Measurements from ENCODE around the gene FOCAD. TPM values are rescaled to one million over a fixed set of nuclear protein-coding genes. Genes with fewer than 3 reads are reported as not detected.

The FOCAD gene
- total RNA-seq, 1 experiment from 2014 or later, result 17.1 TPM

DNA sequence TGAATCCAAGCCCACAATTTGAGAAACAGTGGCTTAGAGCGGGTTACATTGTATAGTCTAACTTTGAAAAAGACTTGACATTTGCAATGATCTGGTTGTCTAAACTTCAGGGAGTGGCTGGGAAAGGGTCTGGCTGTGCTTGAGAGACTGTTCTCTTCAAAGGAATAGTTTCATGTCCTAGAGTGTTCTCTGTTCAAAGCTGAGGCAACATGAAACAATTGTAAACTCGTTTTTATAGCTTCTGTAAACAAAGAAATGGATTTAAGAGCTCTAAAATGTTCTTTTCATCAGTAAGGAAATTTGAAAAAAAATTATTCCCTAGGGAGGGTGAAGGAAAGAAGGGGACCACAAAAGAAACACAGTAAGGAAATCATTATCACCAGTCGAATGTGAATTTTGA lies 41.6 kb downstream of the FOCAD start:
- Histone ChIP-seq H3K27ac (no peak overlapping the region), H3K9me2 (ENCODE audit: insufficient read depth) (no peaks in the 10 kb centered on the region), H3K4me2 (no peak overlapping the region), H2AFZ (no peak overlapping the region), H3K79me2 (ENCODE audit: low read depth) (no peaks in the 10 kb centered on the region), H3F3A (ENCODE audit: insufficient read depth, low read depth) (no peaks in the 10 kb centered on the region), H3K9me3 (ENCODE audit: insufficient read depth, low read depth) (no peaks in the 10 kb centered on the region), H3K4me3 (no peak overlapping the region), H3K4me1 (replicated peaks; ENCODE audit: insufficient read depth) (no peaks in the 10 kb centered on the region), H3K36me3 (ENCODE audit: low read depth) (no peaks in the 10 kb centered on the region), H3K27me3 (ENCODE audit: insufficient read depth, low read depth) (no peaks in the 10 kb centered on the region), H4K20me1 (ENCODE audit: insufficient read depth) (no peaks in the 10 kb centered on the region)
- POLR2A ChIA-PET (ENCODE audit: unreplicated experiment), result no interaction called here
- CTCF ChIA-PET, result no interaction called here
- TF ChIP-seq, protein P1, sequence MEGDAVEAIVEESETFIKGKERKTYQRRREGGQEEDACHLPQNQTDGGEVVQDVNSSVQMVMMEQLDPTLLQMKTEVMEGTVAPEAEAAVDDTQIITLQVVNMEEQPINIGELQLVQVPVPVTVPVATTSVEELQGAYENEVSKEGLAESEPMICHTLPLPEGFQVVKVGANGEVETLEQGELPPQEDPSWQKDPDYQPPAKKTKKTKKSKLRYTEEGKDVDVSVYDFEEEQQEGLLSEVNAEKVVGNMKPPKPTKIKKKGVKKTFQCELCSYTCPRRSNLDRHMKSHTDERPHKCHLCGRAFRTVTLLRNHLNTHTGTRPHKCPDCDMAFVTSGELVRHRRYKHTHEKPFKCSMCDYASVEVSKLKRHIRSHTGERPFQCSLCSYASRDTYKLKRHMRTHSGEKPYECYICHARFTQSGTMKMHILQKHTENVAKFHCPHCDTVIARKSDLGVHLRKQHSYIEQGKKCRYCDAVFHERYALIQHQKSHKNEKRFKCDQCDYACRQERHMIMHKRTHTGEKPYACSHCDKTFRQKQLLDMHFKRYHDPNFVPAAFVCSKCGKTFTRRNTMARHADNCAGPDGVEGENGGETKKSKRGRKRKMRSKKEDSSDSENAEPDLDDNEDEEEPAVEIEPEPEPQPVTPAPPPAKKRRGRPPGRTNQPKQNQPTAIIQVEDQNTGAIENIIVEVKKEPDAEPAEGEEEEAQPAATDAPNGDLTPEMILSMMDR (conservative IDR thresholded peaks at IDR 0.05), result no peak
- TF ChIP-seq EZH2 (IDR thresholded peaks at IDR 0.05; ENCODE audit: low read depth), result no peak
- no peak for DNase-seq
- intact Hi-C loops (cut with micrococcal nuclease; ENCODE audit: unreplicated experiment), result loop anchor here (5.0 kb wide), 1 partner anchor 38 kb away; no protein-coding TSS in a partner anchor
- BruUV-seq (replicated peaks), result no TSS peak

DNA sequence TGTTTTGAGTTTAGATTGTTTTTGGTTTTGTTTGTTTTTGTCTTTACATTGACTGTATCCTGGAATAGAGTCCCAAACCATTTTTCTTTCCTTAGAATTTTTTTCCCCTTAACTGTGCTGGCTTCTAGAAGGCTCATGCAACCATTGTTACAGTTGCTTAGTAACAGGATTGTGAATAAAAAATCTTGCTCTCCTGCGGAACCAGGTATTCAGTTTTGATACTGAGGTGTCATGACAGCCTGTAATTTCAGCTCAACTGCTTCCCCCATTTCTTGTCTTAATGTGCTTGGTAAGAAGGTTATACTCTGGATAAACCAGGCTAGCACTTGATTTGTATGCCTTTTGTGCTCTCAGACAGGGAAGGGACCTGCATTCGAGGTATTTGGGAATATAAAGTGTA lies 42.1 kb downstream of the FOCAD start:
- Histone ChIP-seq H3F3A (ENCODE audit: insufficient read depth, low read depth) (no peaks in the 10 kb centered on the region), H3K4me1 (replicated peaks; ENCODE audit: insufficient read depth) (no peaks in the 10 kb centered on the region), H3K9me3 (ENCODE audit: insufficient read depth, low read depth) (no peaks in the 10 kb centered on the region), H3K27ac (no peak overlapping the region), H3K4me3 (no peak overlapping the region), H4K20me1 (ENCODE audit: insufficient read depth) (no peaks in the 10 kb centered on the region), H2AFZ (no peak overlapping the region), H3K4me2 (no peak overlapping the region), H3K79me2 (ENCODE audit: low read depth) (no peaks in the 10 kb centered on the region), H3K27me3 (ENCODE audit: insufficient read depth, low read depth) (no peaks in the 10 kb centered on the region), H3K9me2 (ENCODE audit: insufficient read depth) (no peaks in the 10 kb centered on the region), H3K36me3 (ENCODE audit: low read depth) (no peaks in the 10 kb centered on the region)
- no TSS peak for BruUV-seq (replicated peaks)
- CTCF ChIA-PET, result no interaction called here
- DNase-seq, result no peak
- intact Hi-C loops (cut with micrococcal nuclease; ENCODE audit: unreplicated experiment), result loop anchor here (5.0 kb wide), 1 partner anchor 39 kb away; no protein-coding TSS in a partner anchor
- POLR2A ChIA-PET (ENCODE audit: unreplicated experiment), result no interaction called here
- TF ChIP-seq, protein P1 (conservative IDR thresholded peaks at IDR 0.05), result no peak
- TF ChIP-seq EZH2 (IDR thresholded peaks at IDR 0.05; ENCODE audit: low read depth), result no peak

DNA sequence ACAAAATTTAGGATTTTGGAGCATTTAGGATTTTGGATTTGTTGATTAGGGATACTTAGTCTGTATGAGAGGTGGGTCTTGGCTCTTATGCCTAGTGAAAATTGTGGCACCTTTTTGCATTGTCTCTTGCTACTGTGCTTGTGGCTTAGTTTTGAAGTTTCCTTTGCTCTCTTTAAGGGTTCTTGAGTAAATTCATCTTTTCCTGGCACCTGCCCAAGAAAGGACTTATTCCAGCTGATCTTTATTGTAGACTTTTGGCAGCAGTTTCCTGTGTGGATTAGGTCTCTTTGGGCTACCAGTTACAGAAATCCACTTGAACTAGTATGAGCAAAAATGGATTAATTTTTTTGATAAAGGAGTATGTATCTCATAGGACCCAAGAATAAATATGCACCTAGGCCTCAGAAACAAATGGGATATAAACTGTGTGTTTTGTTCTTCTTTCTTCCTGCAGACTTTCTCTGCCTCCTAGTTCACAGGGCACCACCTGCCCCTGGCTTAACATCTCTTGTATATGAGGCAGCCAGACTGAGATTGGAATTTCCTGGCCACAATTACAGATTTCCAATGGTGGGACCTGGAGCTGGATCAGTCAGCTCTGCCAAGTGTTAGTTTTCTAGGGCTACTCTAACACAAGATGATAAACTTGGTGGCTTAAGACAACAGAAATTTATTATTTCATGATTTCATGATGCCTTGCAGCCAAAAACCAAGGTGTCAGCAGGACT lies 44.6 kb downstream of the FOCAD start:
- Histone ChIP-seq H4K20me1 (ENCODE audit: insufficient read depth) (no peaks in the 10 kb centered on the region), H3F3A (ENCODE audit: insufficient read depth, low read depth) (no peaks in the 10 kb centered on the region), H2AFZ (no peak overlapping the region), H3K27me3 (ENCODE audit: insufficient read depth, low read depth) (no peaks in the 10 kb centered on the region), H3K4me1 (replicated peaks; ENCODE audit: insufficient read depth) (no peaks in the 10 kb centered on the region), H3K79me2 (ENCODE audit: low read depth) (no peaks in the 10 kb centered on the region), H3K36me3 (ENCODE audit: low read depth) (no peaks in the 10 kb centered on the region), H3K9me2 (ENCODE audit: insufficient read depth) (no peaks in the 10 kb centered on the region), H3K9me3 (ENCODE audit: insufficient read depth, low read depth) (no peaks in the 10 kb centered on the region), H3K4me3 (no peak overlapping the region), H3K27ac (no peak overlapping the region), H3K4me2 (no peak overlapping the region)
- DNase-seq, result no peak
- ChIA-PET CTCF (no interaction called here), POLR2A (ENCODE audit: unreplicated experiment) (no interaction called here)
- no peak for TF ChIP-seq EZH2 (IDR thresholded peaks at IDR 0.05; ENCODE audit: low read depth)
- TF ChIP-seq, protein P1 (conservative IDR thresholded peaks at IDR 0.05), result no peak
- intact Hi-C loops (cut with micrococcal nuclease; ENCODE audit: unreplicated experiment), result loop anchor here (5.0 kb wide), 1 partner anchor 41 kb away; no protein-coding TSS in a partner anchor
- BruUV-seq (replicated peaks), result no TSS peak
